KOPT-K1 (cell line): Measurements from ENCODE around the gene NLRP3.

Experiments used
- H3K27ac ChIP-seq: fragments of 200-600 bp; sonication (generic); 2 replicates; pipeline ENCODE4 v1.5.1; 2016; ENCODE audit warnings: antibody characterized with exemption, mild to moderate bottlenecking, low read depth, low read length; ENCODE audit not compliant: poor library complexity, severe bottlenecking
- H3K36me3 ChIP-seq: fragments of 200-600 bp; sonication (generic); 2 replicates; pipeline ENCODE4 v1.5.1; 2017; ENCODE audit warnings: antibody characterized with exemption, mild to moderate bottlenecking, low read length, moderate library complexity; ENCODE audit not compliant: insufficient read depth
- H3K9me3 ChIP-seq: fragments of 200-600 bp; sonication (generic); 2 replicates; pipeline ENCODE4 v1.5.1; 2017; ENCODE audit warnings: antibody characterized with exemption, low read length, mild to moderate bottlenecking; ENCODE audit not compliant: insufficient read depth, poor library complexity, severe bottlenecking

NLRP3 gene

GRCh38 chr1:247442164-247442563 lies 26.2 kb downstream of the NLRP3 start:
- Histone ChIP-seq H3K27ac (no peak overlapping the region), H3K36me3 (no peaks in the 10 kb centered on the region), H3K9me3 (no peaks in the 10 kb centered on the region)

- H3K9me3 ChIP-seq, result no peaks in the 10 kb centered on the region
- no peak overlapping the region for H3K27ac ChIP-seq
- no peaks in the 10 kb centered on the region for H3K36me3 ChIP-seq
Measured at GRCh38 chr1:247443641-247444040, 27.7 kb downstream of the NLRP3 start.

- no peaks in the 10 kb centered on the region for H3K36me3 ChIP-seq
- H3K9me3 ChIP-seq, result no peaks in the 10 kb centered on the region
- H3K27ac ChIP-seq, result no peak overlapping the region
Measured at GRCh38 chr1:247444571-247444970, 28.6 kb downstream of the NLRP3 start.

GRCh38 chr1:247445526-247446356 lies 29.8 kb downstream of the NLRP3 start:
- no peaks in the 10 kb centered on the region for H3K36me3 ChIP-seq
- H3K9me3 ChIP-seq, result no peaks in the 10 kb centered on the region
- H3K27ac ChIP-seq, result no peak overlapping the region

- Histone ChIP-seq H3K36me3 (no peaks in the 10 kb centered on the region), H3K27ac (no peak overlapping the region), H3K9me3 (no peaks in the 10 kb centered on the region)
Measured at GRCh38 chr1:247447162-247447909, 31.4 kb downstream of the NLRP3 start.

GRCh38 chr1:247448107-247448791 lies 32.3 kb downstream of the NLRP3 start:
- H3K36me3 ChIP-seq, result no peaks in the 10 kb centered on the region
- no peak overlapping the region for H3K27ac ChIP-seq
- H3K9me3 ChIP-seq, result no peaks in the 10 kb centered on the region

GRCh38 chr1:247451388-247452010 lies 35.5 kb downstream of the NLRP3 start:
- H3K36me3 ChIP-seq, result no peaks in the 10 kb centered on the region
- no peaks in the 10 kb centered on the region for H3K9me3 ChIP-seq
- no peak overlapping the region for H3K27ac ChIP-seq

- Histone ChIP-seq H3K27ac (no peak overlapping the region), H3K9me3 (no peaks in the 10 kb centered on the region), H3K36me3 (no peaks in the 10 kb centered on the region)
Measured at GRCh38 chr1:247452447-247453039, 36.6 kb downstream of the NLRP3 start.

- H3K9me3 ChIP-seq, result no peaks in the 10 kb centered on the region
- H3K36me3 ChIP-seq, result no peaks in the 10 kb centered on the region
- no peak overlapping the region for H3K27ac ChIP-seq
Measured at GRCh38 chr1:247453245-247453644, 37.3 kb downstream of the NLRP3 start.

- Histone ChIP-seq H3K9me3 (no peaks in the 10 kb centered on the region), H3K36me3 (no peaks in the 10 kb centered on the region), H3K27ac (no peak overlapping the region)
Measured at GRCh38 chr1:247453997-247454396, 38.0 kb downstream of the NLRP3 start.

- Histone ChIP-seq H3K36me3 (no peaks in the 10 kb centered on the region), H3K27ac (no peak overlapping the region), H3K9me3 (no peaks in the 10 kb centered on the region)
Measured at GRCh38 chr1:247456021-247456420, 40.0 kb downstream of the NLRP3 start.

GRCh38 chr1:247456914-247457639 lies 41.1 kb downstream of the NLRP3 start:
- no peak overlapping the region for H3K27ac ChIP-seq
- H3K36me3 ChIP-seq, result no peaks in the 10 kb centered on the region

GRCh38 chr1:247459507-247459906 lies 43.5 kb downstream of the NLRP3 start:
- no peak overlapping the region for H3K27ac ChIP-seq
- no peaks in the 10 kb centered on the region for H3K36me3 ChIP-seq
- peaks cover 6% of the 10 kb centered on the region for H3K9me3 ChIP-seq

More at GRCh38 chr1:247456914-247457639, 41.1 kb downstream of the NLRP3 start:
- H3K9me3 ChIP-seq, result no peaks in the 10 kb centered on the region

GRCh38 chr1:247465796-247466195 lies 49.8 kb downstream of the NLRP3 start:
- H3K36me3 ChIP-seq, result no peaks in the 10 kb centered on the region
- no peak overlapping the region for H3K27ac ChIP-seq
- peaks cover 6% of the 10 kb centered on the region for H3K9me3 ChIP-seq
